ENCODE measurements around the gene GAS2.
"Not testable (repeated sequence)": the region's sequence is repeated elsewhere in the genome, so short reads cannot be mapped to it uniquely, and the experiment has no call there.

The GAS2 gene

GRCh38 chr11:22633354-22633902 lies 33.0 kb upstream of the GAS2 start:
- DNase-seq (ENCODE audit: low read depth): no peak
- H3K4me3 ChIP-seq (ENCODE audit: low read depth, low read length): no peak overlapping the region
- TF ChIP-seq CTCF (IDR thresholded peaks at IDR 0.05; ENCODE audit: insufficient read depth, low read depth, low read length, missing control alignments): no peak

GRCh38 chr11:22634897-22635629 lies 31.3 kb upstream of the GAS2 start:
- no peak for DNase-seq (ENCODE audit: low read depth)

DNA sequence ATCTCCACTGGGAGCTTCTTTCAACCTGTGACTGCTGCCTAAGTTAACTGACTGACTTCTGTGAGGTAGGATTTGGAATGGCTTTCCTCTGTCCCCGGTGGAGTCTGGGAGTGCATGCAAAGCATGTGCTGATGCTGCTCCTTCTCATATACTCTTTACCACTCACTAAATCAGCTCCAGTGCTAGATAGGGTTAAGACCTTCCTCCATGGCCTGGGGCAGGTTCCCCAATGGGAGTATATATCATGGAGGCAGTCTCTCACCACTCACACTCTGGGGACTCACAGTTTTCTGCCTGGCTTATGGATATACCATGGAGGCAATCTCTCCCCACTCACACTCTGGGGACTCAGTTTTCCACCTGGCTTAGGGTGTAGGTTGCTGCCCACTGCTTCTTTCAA lies 30.7 kb upstream of the GAS2 start:
- TF ChIP-seq CTCF (IDR thresholded peaks at IDR 0.05; ENCODE audit: insufficient read depth, low read depth, low read length, missing control alignments): no peak
- no peak overlapping the region for H3K4me3 ChIP-seq (ENCODE audit: low read depth, low read length)
- DNase-seq (ENCODE audit: low read depth): no peak

More at GRCh38 chr11:22634897-22635629, 31.3 kb upstream of the GAS2 start:
- no peak overlapping the region for H3K4me3 ChIP-seq (ENCODE audit: low read depth, low read length)
- no peak for TF ChIP-seq CTCF (IDR thresholded peaks at IDR 0.05; ENCODE audit: insufficient read depth, low read depth, low read length, missing control alignments)

DNA sequence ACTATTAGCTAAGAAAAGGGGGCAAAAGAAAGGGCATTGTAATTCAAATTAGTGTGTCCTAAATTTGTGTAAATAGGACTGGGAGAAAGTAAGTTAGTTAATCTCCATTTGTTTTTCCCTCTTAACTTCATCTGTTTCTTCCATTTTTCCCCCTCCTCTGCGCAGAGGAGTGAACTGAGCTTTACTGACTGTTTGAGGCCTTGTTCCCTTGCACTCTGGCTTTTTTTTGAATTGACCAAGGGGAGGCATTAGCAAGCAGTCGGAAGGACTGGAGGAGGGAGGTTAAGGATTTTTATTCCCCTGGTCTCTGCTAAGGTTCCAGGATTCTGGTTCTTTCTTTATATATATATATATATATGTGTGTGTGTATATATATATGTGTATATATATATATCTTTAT lies 25.5 kb upstream of the GAS2 start:
- TF ChIP-seq CTCF (IDR thresholded peaks at IDR 0.05; ENCODE audit: insufficient read depth, low read depth, low read length, missing control alignments): no peak
- no peak for DNase-seq (ENCODE audit: low read depth)
- no peak overlapping the region for H3K4me3 ChIP-seq (ENCODE audit: low read depth, low read length)

GRCh38 chr11:22641559-22641958 lies 24.9 kb upstream of the GAS2 start:
- no peak for TF ChIP-seq CTCF (IDR thresholded peaks at IDR 0.05; ENCODE audit: insufficient read depth, low read depth, low read length, missing control alignments)
- no peak overlapping the region for H3K4me3 ChIP-seq (ENCODE audit: low read depth, low read length)
- DNase-seq (ENCODE audit: low read depth): no peak

- not testable (repeated sequence) for H3K4me3 ChIP-seq (ENCODE audit: low read depth, low read length); DNase-seq (ENCODE audit: low read depth)
Observed at GRCh38 chr11:22652346-22652745, 14.1 kb upstream of the GAS2 start.

DNA sequence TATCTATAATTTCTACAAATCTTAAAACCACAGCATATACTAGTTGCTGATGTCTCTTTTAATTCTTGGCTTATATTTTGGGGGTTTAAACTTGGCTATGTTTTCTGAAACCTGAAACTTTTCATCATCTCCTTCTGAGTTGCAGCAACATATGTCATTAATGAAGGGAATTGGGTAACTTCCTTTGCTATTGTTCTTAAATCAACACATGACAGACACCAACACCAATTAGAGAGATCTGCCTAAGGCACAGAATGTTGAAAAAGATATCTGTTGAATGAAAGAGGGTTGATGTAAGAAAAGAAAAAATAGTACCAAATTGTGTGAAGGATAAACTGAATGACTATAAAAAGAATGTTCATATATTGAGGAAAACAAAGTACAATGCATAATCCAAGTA lies 10.3 kb upstream of the GAS2 start:
- no peak for TF ChIP-seq CTCF (IDR thresholded peaks at IDR 0.05; ENCODE audit: insufficient read depth, low read depth, low read length, missing control alignments)
- H3K4me3 ChIP-seq (ENCODE audit: low read depth, low read length): no peak overlapping the region
- no peak for DNase-seq (ENCODE audit: low read depth)
